Measurements from ENCODE around the gene ARHGAP12. TPM values are rescaled to one million over a fixed set of nuclear protein-coding genes. Genes with fewer than 3 reads are reported as not detected.

The ARHGAP12 gene
- total RNA-seq, 1 donor from 2014 or later, result 32.2 TPM

- Histone ChIP-seq H3K27ac (no peak overlapping the region), H3K36me3 (no peaks in the 10 kb centered on the region), H3K4me3 (no peak overlapping the region), H3K4me1 (no peaks in the 10 kb centered on the region), H3K27me3 (no peaks in the 10 kb centered on the region), H3K9me3 (no peaks in the 10 kb centered on the region)
- no peak for TF ChIP-seq CTCF (IDR thresholded peaks at IDR 0.05)
- TF ChIP-seq POLR2A (IDR thresholded peaks at IDR 0.05), result no peak
- no peak for TF ChIP-seq POLR2AphosphoS5 (IDR thresholded peaks at IDR 0.05; ENCODE audit: insufficient read depth in 1 of 2, low read depth in 1 of 2)
- DNase-seq (ENCODE audit: extremely low spot score in 2 of 2), result no peak
- intact Hi-C loops (cut with DNase I), result no loop called here
These were observed 75.0 kb downstream of the ARHGAP12 start for GRCh38 chr10:31853629-31854028.

- no peak for TF ChIP-seq POLR2AphosphoS5 (IDR thresholded peaks at IDR 0.05; ENCODE audit: insufficient read depth in 1 of 2, low read depth in 1 of 2)
- no peak for TF ChIP-seq POLR2A (IDR thresholded peaks at IDR 0.05)
- no peak for TF ChIP-seq CTCF (IDR thresholded peaks at IDR 0.05)
- Histone ChIP-seq H3K9me3 (no peaks in the 10 kb centered on the region), H3K4me1 (no peaks in the 10 kb centered on the region), H3K36me3 (no peaks in the 10 kb centered on the region), H3K27ac (no peak overlapping the region), H3K4me3 (no peak overlapping the region), H3K27me3 (no peaks in the 10 kb centered on the region)
- DNase-seq (ENCODE audit: extremely low spot score in 2 of 2), result no peak
- intact Hi-C loops (cut with DNase I), result no loop called here
These were observed 77.4 kb downstream of the ARHGAP12 start for GRCh38 chr10:31851216-31851615.

GRCh38 chr10:31847515-31847914 lies 81.1 kb downstream of the ARHGAP12 start:
- no peaks in the 10 kb centered on the region for H3K9me3 ChIP-seq
- no peaks in the 10 kb centered on the region for H3K36me3 ChIP-seq
- TF ChIP-seq POLR2A (IDR thresholded peaks at IDR 0.05) (no peak), POLR2AphosphoS5 (IDR thresholded peaks at IDR 0.05; ENCODE audit: insufficient read depth in 1 of 2, low read depth in 1 of 2) (no peak), CTCF (IDR thresholded peaks at IDR 0.05) (no peak)
- no peak for DNase-seq (ENCODE audit: extremely low spot score in 2 of 2)
- H3K4me3 ChIP-seq, result no peak overlapping the region
- no peaks in the 10 kb centered on the region for H3K4me1 ChIP-seq
- H3K27me3 ChIP-seq, result no peaks in the 10 kb centered on the region
- no peak overlapping the region for H3K27ac ChIP-seq
- intact Hi-C loops (cut with DNase I), result no loop called here

- no peak for DNase-seq (ENCODE audit: extremely low spot score in 2 of 2)
- intact Hi-C loops (cut with DNase I), result no loop called here
- H3K4me3 ChIP-seq, result no peak overlapping the region
- H3K9me3 ChIP-seq, result no peaks in the 10 kb centered on the region
- H3K27me3 ChIP-seq, result no peaks in the 10 kb centered on the region
- no peaks in the 10 kb centered on the region for H3K4me1 ChIP-seq
- H3K27ac ChIP-seq, result no peak overlapping the region
- no peak for TF ChIP-seq CTCF (IDR thresholded peaks at IDR 0.05)
- TF ChIP-seq POLR2AphosphoS5 (IDR thresholded peaks at IDR 0.05; ENCODE audit: insufficient read depth in 1 of 2, low read depth in 1 of 2), result no peak
- TF ChIP-seq POLR2A (IDR thresholded peaks at IDR 0.05), result no peak
- no peaks in the 10 kb centered on the region for H3K36me3 ChIP-seq
These were observed 89.9 kb downstream of the ARHGAP12 start for GRCh38 chr10:31838709-31839108.

- no peaks in the 10 kb centered on the region for H3K4me1 ChIP-seq
- H3K4me3 ChIP-seq, result no peak overlapping the region
- H3K36me3 ChIP-seq, result no peaks in the 10 kb centered on the region
- H3K27ac ChIP-seq, result no peak overlapping the region
- TF ChIP-seq CTCF (IDR thresholded peaks at IDR 0.05) (no peak), POLR2A (IDR thresholded peaks at IDR 0.05) (no peak), POLR2AphosphoS5 (IDR thresholded peaks at IDR 0.05; ENCODE audit: insufficient read depth in 1 of 2, low read depth in 1 of 2) (no peak)
- H3K9me3 ChIP-seq, result no peaks in the 10 kb centered on the region
- no peaks in the 10 kb centered on the region for H3K27me3 ChIP-seq
- DNase-seq (ENCODE audit: extremely low spot score in 2 of 2), result no peak
- intact Hi-C loops (cut with DNase I), result no loop called here
These were observed 90.6 kb downstream of the ARHGAP12 start for GRCh38 chr10:31838065-31838464.

Data from vagina (tissue), 2 donors.